Measurements from ENCODE around the gene ITM2B. TPM values are rescaled to one million over a fixed set of nuclear protein-coding genes. Genes with fewer than 3 reads are reported as not detected.
A peak's percentile ranks its signal among the peaks of the same experiment; 100 is the strongest.

ITM2B gene
- 100 to 1,000 TPM; 122 to 127 TPM for total RNA-seq
- 1,289 TPM for polyA plus RNA-seq

DNA sequence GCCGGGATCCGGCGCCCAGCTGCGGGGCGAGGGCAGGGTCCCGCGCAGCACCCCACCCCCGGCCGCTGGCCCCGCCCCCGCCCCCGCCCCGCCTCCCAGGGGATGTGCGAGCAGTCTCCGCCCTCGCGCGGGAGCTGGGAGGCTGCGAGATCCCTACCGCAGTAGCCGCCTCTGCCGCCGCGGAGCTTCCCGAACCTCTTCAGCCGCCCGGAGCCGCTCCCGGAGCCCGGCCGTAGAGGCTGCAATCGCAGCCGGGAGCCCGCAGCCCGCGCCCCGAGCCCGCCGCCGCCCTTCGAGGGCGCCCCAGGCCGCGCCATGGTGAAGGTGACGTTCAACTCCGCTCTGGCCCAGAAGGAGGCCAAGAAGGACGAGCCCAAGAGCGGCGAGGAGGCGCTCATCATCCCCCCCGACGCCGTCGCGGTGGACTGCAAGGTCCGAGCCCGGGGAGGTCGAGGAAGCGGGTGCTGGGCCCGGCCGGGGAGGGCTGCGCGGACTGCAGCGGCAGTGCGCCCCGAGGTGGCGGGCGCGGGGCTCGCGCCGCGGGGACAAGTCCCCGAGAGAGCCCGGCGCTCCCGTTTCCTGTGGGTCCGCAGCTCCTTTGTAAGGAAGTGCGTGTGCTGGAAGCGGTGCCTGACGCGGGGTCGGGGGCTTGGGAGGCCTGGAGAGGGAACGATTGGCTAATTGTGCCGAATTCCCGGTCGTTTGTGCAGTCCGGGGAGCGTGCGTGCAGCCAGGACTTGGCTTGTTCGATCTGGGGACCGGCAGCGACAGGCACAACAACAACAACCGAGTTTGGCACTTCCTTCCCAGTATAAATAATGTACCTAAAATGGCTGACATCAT lies at the start of gene ITM2B:
Gene ITM2B, plus strand, starts transcription at position 161 of the 843 bp plus-strand sequence. Its CDS starts 155 bp downstream, at position 316.
- H3K9me3 ChIP-seq (ENCODE audit: low read length): no peaks in the 10 kb centered on the region
- peak; percentile 61 to 79 (median 72) for DNase-seq
- no peaks in the 10 kb centered on the region for H3K9me3 Mint-ChIP-seq
- H3K4me3 ChIP-seq (ENCODE audit: low read length): peak within 1 kb of the TSS; percentile 99
- H3K27ac Mint-ChIP-seq: peak within 1 kb of the TSS; percentile 92 to 99 (median 99)
- CTCF ChIA-PET: interaction anchor here (0.7 to 2.7 kb wide), 22 partner anchors 8 to 536 kb away, joined by 3 to 46 read pairs (median 5); partner anchors contain the start of genes MED4 and NUDT15
- peaks cover 0 to 2% of the 10 kb centered on the region in 2 donors for H3K27me3 Mint-ChIP-seq
- no peaks in the 10 kb centered on the region for H3K27me3 ChIP-seq (ENCODE audit: insufficient read depth, low read length, poor library complexity, severe bottlenecking)
- H3K36me3 ChIP-seq (ENCODE audit: insufficient read depth, low read length): no peaks in the 10 kb centered on the region
- H3K27ac ChIP-seq (ENCODE audit: low read depth, low read length): peak within 1 kb of the TSS; percentile 92
- peaks cover 4 to 46% (median 8%) of the 10 kb centered on the region in 3 donors for H3K36me3 Mint-ChIP-seq
- peaks cover 47 to 62% (median 57%) of the 10 kb centered on the region in 3 donors for H3K4me1 Mint-ChIP-seq
- POLR2A ChIA-PET: interaction anchor here (1.0 to 3.6 kb wide), 12 partner anchors 9 to 262 kb away, joined by 3 to 44 read pairs (median 6); partner anchors contain the start of genes MED4 and NUDT15
- peaks cover 44% of the 10 kb centered on the region for H3K4me1 ChIP-seq (ENCODE audit: insufficient read depth, low read length)
- H3K4me3 Mint-ChIP-seq: peak within 1 kb of the TSS; percentile 95 to 100 (median 98)

DNA sequence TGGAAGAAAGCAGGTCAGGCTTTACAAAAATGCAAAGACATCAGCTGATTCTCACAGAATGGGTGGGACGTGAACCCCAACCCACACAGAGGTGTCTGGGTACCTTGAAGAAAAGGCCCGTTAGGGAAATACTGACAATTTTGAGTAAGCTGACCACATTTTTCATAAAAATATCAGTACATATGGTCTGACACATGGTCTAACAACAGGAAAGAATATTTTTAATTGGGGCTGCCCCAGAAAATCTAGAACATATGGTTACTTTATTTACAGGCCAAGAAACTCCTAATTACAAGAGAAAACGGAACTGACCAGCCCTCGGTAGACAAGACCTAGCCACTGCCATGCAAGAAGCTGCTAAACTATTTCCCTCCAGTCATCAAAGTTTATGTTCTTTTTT lies 48.7 kb upstream of the ITM2B start:
- CTCF ChIA-PET: interaction anchor here (0.8 to 2.9 kb wide), 6 partner anchors 28 to 57 kb away, joined by 3 to 15 read pairs (median 8); partner anchors contain the start of gene ITM2B
- Histone ChIP-seq H3K9me3 (ENCODE audit: low read length) (no peaks in the 10 kb centered on the region), H3K36me3 (ENCODE audit: insufficient read depth, low read length) (no peaks in the 10 kb centered on the region), H3K27ac (ENCODE audit: low read depth, low read length) (no peak overlapping the region), H3K4me3 (ENCODE audit: low read length) (peak overlapping the region; percentile 9), H3K4me1 (ENCODE audit: insufficient read depth, low read length) (peaks cover 62% of the 10 kb centered on the region), H3K27me3 (ENCODE audit: insufficient read depth, low read length, poor library complexity, severe bottlenecking) (no peaks in the 10 kb centered on the region)
- peaks cover 57 to 69% (median 69%) of the 10 kb centered on the region in 3 donors for H3K4me1 Mint-ChIP-seq
- no peak for DNase-seq
- peaks cover 0 to 5% (median 4%) of the 10 kb centered on the region in 3 donors for H3K36me3 Mint-ChIP-seq
- H3K27ac Mint-ChIP-seq: peak overlapping the region; percentile 64 to 87 (median 79)
- POLR2A ChIA-PET: interaction anchor here (0.8 to 3.0 kb wide), 4 partner anchors 27 to 147 kb away, joined by 3 to 28 read pairs (median 3); partner anchors contain the start of genes ITM2B and NUDT15
- peak overlapping the region in 4 of 7 donors; percentile 8 to 58 (median 46) for H3K4me3 Mint-ChIP-seq
- no peaks in the 10 kb centered on the region for H3K9me3 Mint-ChIP-seq
- H3K27me3 Mint-ChIP-seq: no peaks in the 10 kb centered on the region

DNA sequence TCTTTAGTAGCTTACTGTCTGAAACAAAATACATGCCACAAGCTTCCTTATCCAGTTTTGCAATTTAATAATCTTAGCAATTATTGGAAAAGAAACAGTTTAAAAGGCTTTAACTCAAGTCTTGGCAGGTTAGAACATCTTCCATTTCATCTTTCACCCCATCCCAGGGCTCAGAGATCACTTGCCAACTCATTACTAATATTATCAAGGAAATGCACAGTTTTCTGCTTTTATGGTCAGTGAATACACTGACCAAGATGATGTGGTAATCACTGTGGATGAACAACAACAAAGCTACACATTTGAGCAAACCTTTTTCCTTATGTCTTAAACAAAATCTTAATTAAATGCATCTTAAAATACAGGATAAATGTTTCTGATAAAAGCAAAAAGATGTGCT lies 48.0 kb upstream of the ITM2B start:
- Histone ChIP-seq H3K4me1 (ENCODE audit: insufficient read depth, low read length) (peaks cover 62% of the 10 kb centered on the region), H3K27ac (ENCODE audit: low read depth, low read length) (no peak overlapping the region), H3K36me3 (ENCODE audit: insufficient read depth, low read length) (no peaks in the 10 kb centered on the region), H3K9me3 (ENCODE audit: low read length) (no peaks in the 10 kb centered on the region), H3K27me3 (ENCODE audit: insufficient read depth, low read length, poor library complexity, severe bottlenecking) (no peaks in the 10 kb centered on the region), H3K4me3 (ENCODE audit: low read length) (no peak overlapping the region)
- Mint-ChIP-seq H3K9me3 (no peaks in the 10 kb centered on the region), H3K4me3 (peak overlapping the region in 4 of 7 donors; percentile 32 to 41 (median 36)), H3K27ac (peak overlapping the region; percentile 56 to 97 (median 78)), H3K36me3 (peaks cover 0 to 5% (median 4%) of the 10 kb centered on the region in 3 donors), H3K4me1 (peaks cover 57 to 70% (median 69%) of the 10 kb centered on the region in 3 donors), H3K27me3 (no peaks in the 10 kb centered on the region)
- DNase-seq: no peak
- ChIA-PET CTCF (interaction anchor here (0.8 to 2.9 kb wide), 7 partner anchors 29 to 58 kb away, joined by 3 to 15 read pairs (median 8); partner anchors contain the start of gene ITM2B), POLR2A (interaction anchor here (0.8 to 3.0 kb wide), 5 partner anchors 28 to 147 kb away, joined by 3 to 28 read pairs (median 3); partner anchors contain the start of genes ITM2B and NUDT15)

DNA sequence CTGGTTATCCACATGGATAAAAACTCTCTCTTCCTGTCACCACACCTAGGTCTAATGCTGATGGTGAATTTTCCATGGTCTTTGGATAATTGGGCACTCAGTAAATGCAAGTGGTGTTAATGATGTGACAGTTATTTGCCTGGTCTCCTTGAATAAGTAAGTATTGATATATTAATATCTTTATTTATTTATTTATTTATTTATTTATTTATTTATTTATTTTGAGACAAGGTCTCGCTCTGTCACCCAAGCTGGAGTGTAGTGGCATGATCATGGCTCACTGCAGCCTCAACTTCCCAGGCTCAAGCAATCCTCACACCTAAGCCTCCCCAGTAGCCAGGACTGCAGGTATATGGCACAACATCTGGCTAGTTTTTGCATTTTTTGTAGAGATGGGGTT lies 46.3 kb upstream of the ITM2B start:
- ChIA-PET POLR2A (interaction anchor here (0.9 to 3.0 kb wide), 6 partner anchors 29 to 48 kb away, joined by 3 to 28 read pairs (median 6); partner anchors contain the start of gene ITM2B), CTCF (interaction anchor here (1.7 kb wide), 3 partner anchors 31 to 60 kb away, joined by 8 to 9 read pairs (median 9); partner anchors contain the start of gene ITM2B)
- H3K4me3 Mint-ChIP-seq: peak overlapping the region in 3 of 7 donors; percentile 30 to 82 (median 41)
- peaks cover 55 to 65% (median 65%) of the 10 kb centered on the region in 3 donors for H3K4me1 Mint-ChIP-seq
- no peak overlapping the region for H3K27ac ChIP-seq (ENCODE audit: low read depth, low read length)
- peaks cover 62% of the 10 kb centered on the region for H3K4me1 ChIP-seq (ENCODE audit: insufficient read depth, low read length)
- no peaks in the 10 kb centered on the region for H3K9me3 ChIP-seq (ENCODE audit: low read length)
- peaks cover 0 to 5% (median 3%) of the 10 kb centered on the region in 3 donors for H3K36me3 Mint-ChIP-seq
- H3K27ac Mint-ChIP-seq: peak overlapping the region in 5 of 8 donors; percentile 21 to 80 (median 43)
- DNase-seq: no peak
- H3K27me3 Mint-ChIP-seq: no peaks in the 10 kb centered on the region
- no peaks in the 10 kb centered on the region for H3K27me3 ChIP-seq (ENCODE audit: insufficient read depth, low read length, poor library complexity, severe bottlenecking)
- no peaks in the 10 kb centered on the region for H3K36me3 ChIP-seq (ENCODE audit: insufficient read depth, low read length)
- peak overlapping the region; percentile 30 for H3K4me3 ChIP-seq (ENCODE audit: low read length)
- no peaks in the 10 kb centered on the region for H3K9me3 Mint-ChIP-seq

DNA sequence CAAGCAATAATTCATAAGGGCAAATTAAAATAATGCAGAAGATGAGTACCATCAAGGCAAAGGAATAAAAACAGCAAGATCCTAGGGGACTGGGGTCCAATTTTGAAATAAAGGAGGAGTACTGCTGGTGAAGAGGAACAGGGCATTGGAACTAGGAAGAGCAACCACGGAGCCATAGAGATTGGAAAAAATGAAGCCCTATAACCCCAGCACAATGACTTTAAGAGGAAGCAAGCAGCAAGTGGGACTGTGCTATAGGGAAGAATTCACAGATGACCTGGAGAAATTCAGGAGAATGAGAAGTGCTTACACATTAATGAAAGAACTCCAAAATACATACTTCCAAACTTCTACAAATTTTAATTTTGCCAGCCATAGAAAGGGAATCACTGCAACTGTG lies 44.9 kb upstream of the ITM2B start:
- ChIA-PET POLR2A (no interaction called here), CTCF (interaction anchor here (1.6 to 3.1 kb wide), 3 partner anchors 19 to 61 kb away, joined by 4 to 8 read pairs (median 8); partner anchors contain the start of gene ITM2B)
- Mint-ChIP-seq H3K4me3 (no peak overlapping the region), H3K9me3 (no peaks in the 10 kb centered on the region), H3K4me1 (peaks cover 48 to 60% (median 53%) of the 10 kb centered on the region in 3 donors), H3K27me3 (no peaks in the 10 kb centered on the region), H3K27ac (peak overlapping the region in 7 of 8 donors; percentile 13 to 92 (median 38)), H3K36me3 (no peaks in the 10 kb centered on the region)
- H3K4me3 ChIP-seq (ENCODE audit: low read length): no peak overlapping the region
- no peaks in the 10 kb centered on the region for H3K9me3 ChIP-seq (ENCODE audit: low read length)
- H3K36me3 ChIP-seq (ENCODE audit: insufficient read depth, low read length): no peaks in the 10 kb centered on the region
- no peak for DNase-seq
- no peak overlapping the region for H3K27ac ChIP-seq (ENCODE audit: low read depth, low read length)
- H3K27me3 ChIP-seq (ENCODE audit: insufficient read depth, low read length, poor library complexity, severe bottlenecking): no peaks in the 10 kb centered on the region
- H3K4me1 ChIP-seq (ENCODE audit: insufficient read depth, low read length): peaks cover 56% of the 10 kb centered on the region

DNA sequence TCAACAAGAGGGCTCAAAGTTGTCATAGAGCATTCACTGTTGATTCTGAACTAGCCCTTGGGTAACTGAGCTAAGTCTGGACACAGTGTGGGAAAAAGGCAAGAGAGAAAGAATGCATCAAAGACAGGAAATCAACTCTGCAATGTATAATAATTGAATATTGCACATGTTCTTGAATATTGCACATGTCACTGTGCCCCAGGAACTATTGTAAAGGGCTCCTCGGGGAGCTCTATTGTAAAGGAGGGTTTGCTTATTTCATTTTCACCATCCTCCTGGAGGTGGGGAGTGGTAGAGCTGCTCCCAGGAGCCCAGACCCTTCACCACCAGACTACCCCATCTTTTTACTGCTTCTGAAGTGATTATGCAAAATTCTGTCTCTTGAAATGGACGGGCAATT lies 44.4 kb upstream of the ITM2B start:
- Histone ChIP-seq H3K4me3 (ENCODE audit: low read length) (no peak overlapping the region), H3K4me1 (ENCODE audit: insufficient read depth, low read length) (peaks cover 52% of the 10 kb centered on the region), H3K9me3 (ENCODE audit: low read length) (no peaks in the 10 kb centered on the region), H3K27ac (ENCODE audit: low read depth, low read length) (no peak overlapping the region), H3K27me3 (ENCODE audit: insufficient read depth, low read length, poor library complexity, severe bottlenecking) (no peaks in the 10 kb centered on the region), H3K36me3 (ENCODE audit: insufficient read depth, low read length) (no peaks in the 10 kb centered on the region)
- Mint-ChIP-seq H3K27me3 (no peaks in the 10 kb centered on the region), H3K36me3 (no peaks in the 10 kb centered on the region), H3K27ac (peak overlapping the region in 6 of 8 donors; percentile 2 to 89 (median 47)), H3K9me3 (no peaks in the 10 kb centered on the region), H3K4me3 (peak overlapping the region in 1 of 7 donors; percentile 5), H3K4me1 (peaks cover 48 to 63% (median 53%) of the 10 kb centered on the region in 3 donors)
- DNase-seq: no peak
- ChIA-PET POLR2A (interaction anchor here (1.2 kb wide), 1 partner anchor 45 kb away, joined by 4 read pairs; the partner anchor contains the start of gene ITM2B), CTCF (interaction anchor here (1.0 to 3.1 kb wide), 4 partner anchors 20 to 61 kb away, joined by 3 to 8 read pairs (median 6); partner anchors contain the start of gene ITM2B)

DNA sequence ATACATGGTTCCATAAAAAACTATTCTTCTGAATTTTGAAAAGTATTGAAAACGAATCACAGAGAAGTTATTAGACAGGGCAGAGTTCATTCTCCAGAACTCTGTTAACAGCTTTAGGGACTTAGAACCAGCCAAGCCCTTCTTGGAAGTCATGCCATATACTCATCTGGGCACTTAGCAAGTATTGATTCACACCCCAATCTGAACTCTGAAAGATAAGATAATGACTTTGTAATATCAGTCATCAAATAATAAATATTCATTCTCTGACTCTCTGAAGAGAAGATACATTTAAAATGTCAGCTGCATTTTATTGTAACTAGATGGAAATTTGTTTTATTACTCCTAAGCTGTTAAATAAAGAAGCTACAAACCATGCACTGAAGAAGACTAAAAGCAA lies 43.8 kb upstream of the ITM2B start:
- H3K36me3 ChIP-seq (ENCODE audit: insufficient read depth, low read length): no peaks in the 10 kb centered on the region
- Mint-ChIP-seq H3K9me3 (no peaks in the 10 kb centered on the region), H3K4me1 (peaks cover 46 to 65% (median 53%) of the 10 kb centered on the region in 3 donors), H3K4me3 (no peak overlapping the region), H3K27me3 (no peaks in the 10 kb centered on the region), H3K36me3 (no peaks in the 10 kb centered on the region), H3K27ac (no peak overlapping the region)
- H3K27ac ChIP-seq (ENCODE audit: low read depth, low read length): no peak overlapping the region
- no peak for DNase-seq
- no peaks in the 10 kb centered on the region for H3K9me3 ChIP-seq (ENCODE audit: low read length)
- ChIA-PET POLR2A (interaction anchor here (0.7 to 1.2 kb wide), 2 partner anchors 15 to 44 kb away, joined by 4 read pairs; partner anchors contain the start of gene ITM2B), CTCF (interaction anchor here (1.0 to 3.1 kb wide), 4 partner anchors 20 to 62 kb away, joined by 3 to 8 read pairs (median 6); partner anchors contain the start of gene ITM2B)
- H3K4me1 ChIP-seq (ENCODE audit: insufficient read depth, low read length): peaks cover 52% of the 10 kb centered on the region
- no peak overlapping the region for H3K4me3 ChIP-seq (ENCODE audit: low read length)
- no peaks in the 10 kb centered on the region for H3K27me3 ChIP-seq (ENCODE audit: insufficient read depth, low read length, poor library complexity, severe bottlenecking)
